Fibroblast of skin of left biceps (primary cell): ENCODE data around the gene DUSP28.
A peak's percentile ranks its signal among the peaks of the same experiment; 100 is the strongest.
"Not testable (repeated sequence)": the region's sequence is repeated elsewhere in the genome, so short reads cannot be mapped to it uniquely, and the experiment has no call there.

Experiments
- DNase-seq, 2 experiments: peaks; one replicate each; pipeline ENCODE4 v3.0.0-alpha.2; 2013; ENCODE audit warnings: low read depth in 2 of 2

The DUSP28 gene, protein sequence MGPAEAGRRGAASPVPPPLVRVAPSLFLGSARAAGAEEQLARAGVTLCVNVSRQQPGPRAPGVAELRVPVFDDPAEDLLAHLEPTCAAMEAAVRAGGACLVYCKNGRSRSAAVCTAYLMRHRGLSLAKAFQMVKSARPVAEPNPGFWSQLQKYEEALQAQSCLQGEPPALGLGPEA

GRCh38 chr2:240560084-240560479 lies at the start of gene DUSP28:
DUSP28 (plus strand) TSS chr2:240560357; CDS start chr2:240560685, 328 bp downstream.
- DNase-seq: peak; percentile 46 to 55

DNA sequence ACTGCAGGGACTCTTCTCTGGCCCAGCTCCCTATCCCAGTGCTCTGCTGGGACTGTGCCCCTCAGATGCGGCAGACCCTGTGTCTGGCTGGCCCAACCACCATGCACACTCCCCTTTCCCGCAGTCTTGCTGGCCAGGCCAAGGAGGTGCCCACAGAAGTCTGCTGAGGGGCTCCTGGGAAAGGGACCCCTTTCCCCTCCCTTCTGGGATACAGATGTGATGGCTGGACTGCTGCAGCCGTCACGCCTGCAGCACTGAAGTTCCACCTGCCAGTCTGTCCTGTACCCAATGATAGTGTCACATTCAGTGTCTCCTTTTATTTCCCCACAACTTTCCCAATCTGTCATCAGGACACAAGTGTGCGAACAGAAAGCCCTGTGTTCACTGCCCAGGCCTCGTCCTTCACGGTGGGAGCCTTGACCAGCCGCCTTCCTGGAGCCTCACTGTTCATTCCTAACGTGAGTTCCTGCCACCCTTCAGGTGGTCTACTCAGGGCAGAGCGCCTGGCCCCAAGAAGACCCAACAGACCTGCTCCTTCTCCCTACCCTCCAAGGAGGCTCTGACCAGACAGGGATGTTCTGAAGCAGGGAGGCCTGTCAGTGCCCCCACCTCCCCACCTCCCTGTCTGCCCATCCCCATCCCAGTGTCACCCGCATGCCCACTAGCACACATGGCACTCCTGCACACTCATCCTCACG lies 49.5 kb upstream of the DUSP28 start:
- DNase-seq: no peak

GRCh38 chr2:240511351-240512108 lies 48.6 kb upstream of the DUSP28 start:
- no peak for DNase-seq

GRCh38 chr2:240512109-240512485 lies 48.1 kb upstream of the DUSP28 start:
- no peak for DNase-seq

- DNase-seq: no peak
Observed at GRCh38 chr2:240512666-240513535, 47.3 kb upstream of the DUSP28 start.

DNA sequence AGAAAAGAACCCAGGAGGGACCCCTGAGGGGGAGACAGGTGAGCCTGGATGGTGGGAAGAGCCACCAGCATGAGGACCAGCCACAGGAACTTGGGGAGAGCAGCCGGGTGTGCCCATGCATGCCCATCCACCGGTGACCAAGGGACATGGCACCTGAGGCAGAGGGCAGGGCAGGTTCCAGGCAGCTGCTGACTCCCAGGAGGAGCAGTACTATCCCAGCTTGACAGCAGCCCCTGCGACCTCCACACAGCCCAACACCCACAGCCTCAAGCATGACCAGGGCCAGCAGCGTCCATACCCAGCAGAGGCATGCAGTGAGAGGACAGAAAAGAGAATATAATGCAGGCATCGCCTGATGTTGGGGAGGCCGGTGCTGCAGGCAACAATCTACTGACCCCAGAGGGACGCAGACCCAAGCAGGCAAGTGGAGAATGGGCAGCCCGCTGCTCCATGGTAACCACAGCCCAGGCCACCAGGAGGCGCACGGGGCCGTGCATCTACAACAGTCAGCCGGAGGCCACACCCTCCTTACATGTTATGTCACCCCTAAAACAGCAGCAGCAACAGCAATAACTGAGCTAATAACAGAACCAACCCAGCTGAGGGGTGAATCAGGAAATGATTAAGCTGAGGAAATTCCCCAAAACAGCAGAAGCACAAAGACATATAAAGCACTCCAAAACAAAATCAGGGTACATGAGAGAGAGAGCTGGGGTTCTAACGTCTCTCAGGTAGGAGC lies 46.4 kb upstream of the DUSP28 start:
- peak; percentile 29 to 33 for DNase-seq

DNA sequence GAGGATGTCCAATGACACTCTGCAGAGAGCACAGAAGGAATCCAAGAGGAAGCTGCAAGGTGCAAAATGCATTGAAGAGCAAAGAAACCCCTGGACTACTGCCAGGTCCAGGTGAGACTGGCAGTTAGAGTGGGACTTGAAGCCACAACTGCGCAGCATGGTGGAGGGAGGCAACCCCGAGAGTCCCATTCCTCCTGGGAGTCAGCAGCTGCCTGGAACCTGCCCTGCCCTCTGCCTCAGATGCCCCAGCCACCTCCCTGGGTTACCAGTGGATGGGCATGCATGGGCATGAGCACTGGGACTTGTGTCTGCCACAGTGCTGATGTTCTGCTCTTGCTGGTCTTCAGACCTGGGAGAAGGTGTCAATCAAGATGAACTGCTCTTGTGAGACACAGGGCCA lies 45.5 kb upstream of the DUSP28 start:
- DNase-seq: no peak

DNA sequence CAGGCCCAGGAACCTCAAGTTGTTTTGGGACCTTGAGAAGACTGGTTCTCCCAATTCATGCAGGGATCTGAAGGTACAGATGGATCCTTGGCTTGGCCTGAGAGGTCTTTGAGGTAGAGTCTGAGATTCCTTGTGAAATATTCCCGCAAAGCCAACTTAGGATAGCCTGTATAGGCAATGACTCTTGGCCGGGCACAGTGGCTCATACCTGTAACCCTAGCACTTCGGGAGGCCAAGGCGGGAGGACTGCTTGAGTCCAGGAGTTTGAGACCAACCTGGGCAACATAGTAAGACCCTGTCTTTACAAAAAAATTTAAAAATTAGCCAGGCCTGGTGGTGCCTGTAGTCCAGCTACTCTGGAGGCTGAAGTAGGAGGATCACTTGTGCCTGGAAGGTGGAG lies 42.8 kb upstream of the DUSP28 start:
- DNase-seq: no peak

- no peak for DNase-seq
Observed at GRCh38 chr2:240518981-240519380, 41.2 kb upstream of the DUSP28 start.

DNA sequence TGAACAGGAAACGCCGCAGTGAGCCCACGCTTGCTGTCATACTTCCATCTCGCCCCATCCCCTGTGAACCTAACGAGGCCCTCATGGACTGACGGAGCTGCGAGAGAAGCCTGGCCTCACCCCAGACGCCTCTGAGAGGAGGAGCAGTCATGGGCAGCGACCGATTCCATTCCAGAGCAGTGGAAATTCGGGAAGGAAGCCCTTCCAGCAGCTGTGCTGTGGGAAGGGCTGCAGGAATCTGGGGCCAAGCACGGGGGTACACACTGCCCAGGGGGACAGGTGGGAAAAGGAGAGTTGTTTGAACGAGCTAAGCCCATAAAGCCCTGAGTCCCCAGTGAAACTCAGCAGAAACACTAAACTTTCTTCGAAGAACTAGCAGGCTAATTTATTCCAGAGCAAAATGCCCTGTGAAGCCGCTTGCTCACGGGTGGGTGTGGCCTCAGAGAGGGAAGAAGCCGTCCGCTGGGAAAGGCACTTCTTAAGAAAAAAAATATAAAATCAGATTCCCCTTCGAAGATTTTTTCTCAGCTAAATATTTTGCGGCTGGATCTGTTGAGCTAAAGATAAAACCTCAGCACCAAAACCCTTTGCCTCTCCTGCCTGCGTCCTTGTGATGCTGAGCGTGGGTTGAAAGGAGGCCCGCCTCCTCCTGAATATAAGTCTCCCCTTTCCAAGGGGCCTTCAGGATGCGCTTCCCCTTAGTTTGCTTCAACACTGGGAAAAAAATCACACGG lies 40.6 kb upstream of the DUSP28 start:
- DNase-seq: peak in 1 of 2 experiments; percentile 2

DNA sequence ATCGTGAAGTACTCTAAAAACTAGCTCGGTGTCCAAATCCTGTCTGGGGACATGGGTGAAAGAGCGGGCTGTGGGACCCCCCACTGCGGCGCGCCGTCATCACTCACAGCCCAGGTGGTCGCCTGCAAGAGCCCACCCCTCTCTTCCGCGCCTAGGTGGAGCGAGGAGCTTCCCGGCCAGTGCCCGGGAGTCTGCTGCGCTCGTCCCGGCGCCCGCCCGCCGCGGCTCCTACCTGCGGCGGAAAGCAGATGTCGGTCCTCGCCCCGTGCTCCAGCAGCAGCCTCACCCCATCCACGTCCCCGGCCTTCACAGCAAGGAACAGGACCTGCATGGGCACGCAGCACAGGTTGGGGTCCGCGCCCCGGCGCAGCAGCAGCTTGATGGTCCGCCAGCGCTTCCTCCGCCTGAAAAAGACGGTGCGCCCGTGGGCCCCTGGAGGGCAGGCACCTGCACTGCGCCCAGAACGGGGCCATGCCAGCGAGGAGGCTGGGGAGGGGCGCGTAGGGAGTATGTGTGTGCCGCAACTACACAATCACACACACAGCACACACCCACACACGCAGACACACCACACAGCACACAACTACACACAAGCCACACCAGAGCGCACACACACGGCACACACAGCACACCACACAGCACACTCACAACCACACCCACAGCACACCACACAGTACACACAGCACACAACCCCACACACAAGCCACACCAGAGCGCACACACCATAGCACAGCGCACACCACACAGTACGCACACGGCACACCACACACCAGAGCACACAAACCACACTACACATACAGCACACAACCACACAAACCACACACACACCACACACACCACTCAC lies 39.8 kb upstream of the DUSP28 start:
- no peak for DNase-seq

DNA sequence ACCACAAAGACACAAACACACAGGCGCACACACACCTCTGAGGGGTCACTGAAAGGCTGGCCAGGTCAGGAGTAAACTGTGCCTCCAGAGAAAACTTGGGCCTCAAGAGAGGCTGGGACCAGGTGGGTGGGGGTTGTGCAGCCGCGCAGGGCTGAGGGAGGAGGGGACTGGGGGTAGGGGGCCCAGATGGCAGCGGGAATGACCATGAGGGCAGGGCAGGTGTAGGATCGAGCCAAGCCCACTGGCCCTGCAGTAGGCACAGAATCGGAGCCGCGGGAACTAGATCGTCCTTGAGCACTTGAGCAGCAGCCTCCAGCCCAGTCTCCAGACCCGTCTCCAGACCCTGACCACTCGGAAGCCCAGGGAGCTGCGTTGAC lies 39.2 kb upstream of the DUSP28 start:
- no peak for DNase-seq

GRCh38 chr2:240521885-240522284 lies 38.3 kb upstream of the DUSP28 start:
- DNase-seq: not testable (repeated sequence)

GRCh38 chr2:240522406-240522805 lies 37.8 kb upstream of the DUSP28 start:
- DNase-seq: no peak

DNA sequence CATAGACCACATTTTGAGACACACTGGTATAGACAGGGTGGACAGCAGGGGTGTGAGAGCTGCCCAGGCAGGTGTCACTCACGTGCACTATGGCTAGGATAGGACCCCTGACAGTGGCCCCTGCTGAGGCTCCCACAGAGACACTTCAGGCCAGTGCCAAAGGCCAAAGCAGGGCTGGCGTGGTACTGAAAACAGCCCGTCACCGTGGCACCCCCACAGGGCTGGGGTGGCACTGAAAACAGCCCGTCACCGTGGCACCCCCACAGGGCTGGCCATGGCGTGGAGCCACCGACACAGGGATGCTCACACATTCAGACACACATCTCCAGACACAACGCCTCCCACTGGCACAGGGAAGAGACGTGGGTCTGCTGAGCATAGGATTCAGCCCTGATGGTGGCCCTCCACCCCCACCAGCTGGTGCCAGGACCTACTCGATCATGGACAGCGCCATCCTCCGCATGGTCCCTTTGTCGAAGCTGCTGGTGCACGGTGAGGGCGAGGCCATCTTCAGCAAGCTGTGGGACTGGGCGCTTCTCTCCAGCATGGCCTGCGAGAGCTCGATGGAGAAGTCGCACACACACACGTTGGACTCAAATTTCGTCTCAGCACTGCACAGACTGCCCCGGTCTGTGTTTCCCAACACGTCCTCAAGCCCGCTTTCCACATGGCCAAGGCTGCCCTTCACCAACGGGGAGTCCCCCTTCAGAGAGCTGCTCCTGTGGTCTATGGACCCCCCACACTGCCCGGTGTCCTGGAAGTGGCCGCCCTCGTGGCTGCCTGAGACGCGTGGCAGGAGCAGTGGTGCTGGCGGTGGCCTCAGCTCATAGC lies 36.5 kb upstream of the DUSP28 start:
- no peak for DNase-seq

- DNase-seq: no peak
Observed at GRCh38 chr2:240524963-240525718, 35.0 kb upstream of the DUSP28 start.

- DNase-seq: no peak
Observed at GRCh38 chr2:240525802-240526201, 34.4 kb upstream of the DUSP28 start.

- DNase-seq: no peak
Observed at GRCh38 chr2:240526521-240526920, 33.6 kb upstream of the DUSP28 start.
